ENCODE measurements around the gene MCRIP1. TPM values are rescaled to one million over a fixed set of nuclear protein-coding genes. Genes with fewer than 3 reads are reported as not detected.

MCRIP1 gene
- total RNA-seq, 1 donor from 2014 or later = 69.2 TPM

DNA sequence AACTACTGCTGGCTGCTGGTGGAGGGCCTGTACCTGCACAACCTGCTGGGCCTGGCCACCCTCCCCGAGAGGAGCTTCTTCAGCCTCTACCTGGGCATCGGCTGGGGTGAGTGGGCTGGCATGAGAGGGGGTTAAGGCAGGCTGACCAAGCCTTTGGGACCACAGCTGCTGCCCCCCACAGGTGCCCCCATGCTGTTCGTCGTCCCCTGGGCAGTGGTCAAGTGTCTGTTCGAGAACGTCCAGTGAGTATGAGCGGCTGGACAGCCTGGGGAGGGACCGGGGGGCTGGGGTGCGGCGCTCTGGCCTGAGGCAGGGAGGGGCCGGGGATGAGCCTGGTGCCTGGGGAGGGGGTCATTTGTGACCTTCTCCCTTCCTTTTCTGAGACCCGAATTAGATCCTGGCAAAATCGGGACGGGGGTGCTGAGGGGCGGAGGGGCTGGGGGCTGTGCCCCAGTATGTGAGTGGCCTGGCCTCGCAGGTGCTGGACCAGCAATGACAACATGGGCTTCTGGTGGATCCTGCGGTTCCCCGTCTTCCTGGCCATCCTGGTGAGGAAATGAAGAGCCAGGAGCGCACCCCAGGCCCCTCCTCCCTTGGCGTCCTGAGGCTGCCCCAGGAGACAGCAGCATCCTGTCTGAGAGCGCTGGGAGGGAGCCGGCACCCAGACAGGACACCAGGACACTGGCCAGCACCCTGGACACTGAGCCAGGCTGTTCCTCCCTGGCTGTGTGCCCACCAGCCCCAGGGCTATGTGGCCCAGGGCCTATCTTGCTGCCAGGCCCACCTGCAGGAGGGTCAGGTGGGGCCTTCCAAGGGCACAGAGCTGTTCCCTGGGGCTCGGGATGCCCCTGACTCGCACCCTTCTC lies 21.2 kb downstream of the MCRIP1 start:
- H3K4me1 ChIP-seq = no peaks in the 10 kb centered on the region
- H3K9me3 ChIP-seq = no peaks in the 10 kb centered on the region
- intact Hi-C loops (cut with DNase I) = no loop called here
- TF ChIP-seq, protein P1, sequence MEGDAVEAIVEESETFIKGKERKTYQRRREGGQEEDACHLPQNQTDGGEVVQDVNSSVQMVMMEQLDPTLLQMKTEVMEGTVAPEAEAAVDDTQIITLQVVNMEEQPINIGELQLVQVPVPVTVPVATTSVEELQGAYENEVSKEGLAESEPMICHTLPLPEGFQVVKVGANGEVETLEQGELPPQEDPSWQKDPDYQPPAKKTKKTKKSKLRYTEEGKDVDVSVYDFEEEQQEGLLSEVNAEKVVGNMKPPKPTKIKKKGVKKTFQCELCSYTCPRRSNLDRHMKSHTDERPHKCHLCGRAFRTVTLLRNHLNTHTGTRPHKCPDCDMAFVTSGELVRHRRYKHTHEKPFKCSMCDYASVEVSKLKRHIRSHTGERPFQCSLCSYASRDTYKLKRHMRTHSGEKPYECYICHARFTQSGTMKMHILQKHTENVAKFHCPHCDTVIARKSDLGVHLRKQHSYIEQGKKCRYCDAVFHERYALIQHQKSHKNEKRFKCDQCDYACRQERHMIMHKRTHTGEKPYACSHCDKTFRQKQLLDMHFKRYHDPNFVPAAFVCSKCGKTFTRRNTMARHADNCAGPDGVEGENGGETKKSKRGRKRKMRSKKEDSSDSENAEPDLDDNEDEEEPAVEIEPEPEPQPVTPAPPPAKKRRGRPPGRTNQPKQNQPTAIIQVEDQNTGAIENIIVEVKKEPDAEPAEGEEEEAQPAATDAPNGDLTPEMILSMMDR (IDR thresholded peaks at IDR 0.05) = no peak
- peaks cover 54% of the 10 kb centered on the region for H3K27me3 ChIP-seq (ENCODE audit: low read depth)
- H3K36me3 ChIP-seq = no peaks in the 10 kb centered on the region
- H3K27ac ChIP-seq = no peak overlapping the region
- H3K4me3 ChIP-seq = no peak overlapping the region
- no peak for ATAC-seq
- DNase-seq = no peak

DNA sequence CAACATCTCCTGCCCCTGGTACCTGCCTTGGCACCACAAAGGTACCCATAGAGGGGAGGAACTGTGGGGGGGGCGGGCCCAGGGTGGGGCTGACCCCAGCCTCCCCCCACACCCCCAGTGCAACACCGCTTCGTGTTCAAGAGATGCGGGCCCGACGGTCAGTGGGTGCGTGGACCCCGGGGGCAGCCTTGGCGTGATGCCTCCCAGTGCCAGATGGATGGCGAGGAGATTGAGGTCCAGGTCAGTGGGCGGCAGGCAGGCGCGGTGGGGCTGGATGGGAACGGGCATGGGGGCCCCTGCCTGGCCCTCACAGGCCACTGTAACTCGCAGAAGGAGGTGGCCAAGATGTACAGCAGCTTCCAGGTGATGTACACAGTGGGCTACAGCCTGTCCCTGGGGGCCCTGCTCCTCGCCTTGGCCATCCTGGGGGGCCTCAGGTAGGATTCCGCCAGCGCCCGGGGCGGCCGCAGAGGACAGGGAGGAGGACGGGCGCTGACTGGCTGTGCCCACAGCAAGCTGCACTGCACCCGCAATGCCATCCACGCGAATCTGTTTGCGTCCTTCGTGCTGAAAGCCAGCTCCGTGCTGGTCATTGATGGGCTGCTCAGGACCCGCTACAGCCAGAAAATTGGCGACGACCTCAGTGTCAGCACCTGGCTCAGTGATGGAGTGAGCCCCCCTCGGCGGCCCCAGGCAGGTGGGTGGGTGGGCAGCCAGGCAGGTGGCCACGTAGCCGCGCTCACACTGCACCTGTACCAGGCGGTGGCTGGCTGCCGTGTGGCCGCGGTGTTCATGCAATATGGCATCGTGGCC lies 22.0 kb downstream of the MCRIP1 start:
- TF ChIP-seq, protein P1 (IDR thresholded peaks at IDR 0.05) = no peak
- ATAC-seq (no peak), DNase-seq (no peak)
- no peaks in the 10 kb centered on the region for H3K36me3 ChIP-seq
- no peaks in the 10 kb centered on the region for H3K9me3 ChIP-seq
- no peak overlapping the region for H3K27ac ChIP-seq
- no peak overlapping the region for H3K4me3 ChIP-seq
- intact Hi-C loops (cut with DNase I) = no loop called here
- no peaks in the 10 kb centered on the region for H3K4me1 ChIP-seq
- peaks cover 62% of the 10 kb centered on the region for H3K27me3 ChIP-seq (ENCODE audit: low read depth)

DNA sequence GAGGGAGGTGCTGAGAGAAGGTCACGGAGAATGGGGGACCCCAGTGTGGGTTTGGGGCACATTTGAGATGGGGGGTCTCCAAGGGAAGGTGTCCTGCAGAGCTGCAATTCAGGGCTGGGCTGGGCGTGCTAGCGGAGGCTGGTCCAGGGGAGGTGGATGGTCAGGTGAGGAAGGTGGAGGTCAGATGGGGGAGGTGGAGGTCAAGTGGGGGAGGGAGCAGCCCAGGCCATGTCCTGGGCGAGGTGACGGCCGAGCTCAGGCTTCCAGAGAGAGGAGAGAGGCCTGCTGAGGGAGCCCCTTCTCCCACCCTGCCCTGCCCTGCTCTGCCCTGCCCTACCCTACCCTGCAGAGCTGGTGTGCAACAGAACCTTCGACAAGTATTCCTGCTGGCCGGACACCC lies 22.6 kb downstream of the MCRIP1 start:
- H3K27me3 ChIP-seq (ENCODE audit: low read depth) = peaks cover 68% of the 10 kb centered on the region
- H3K4me1 ChIP-seq = no peaks in the 10 kb centered on the region
- TF ChIP-seq, protein P1 (IDR thresholded peaks at IDR 0.05) = no peak
- no peaks in the 10 kb centered on the region for H3K9me3 ChIP-seq
- no peak overlapping the region for H3K4me3 ChIP-seq
- intact Hi-C loops (cut with DNase I) = no loop called here
- H3K36me3 ChIP-seq = no peaks in the 10 kb centered on the region
- DNase-seq (no peak), ATAC-seq (no peak)
- H3K27ac ChIP-seq = no peak overlapping the region

DNA sequence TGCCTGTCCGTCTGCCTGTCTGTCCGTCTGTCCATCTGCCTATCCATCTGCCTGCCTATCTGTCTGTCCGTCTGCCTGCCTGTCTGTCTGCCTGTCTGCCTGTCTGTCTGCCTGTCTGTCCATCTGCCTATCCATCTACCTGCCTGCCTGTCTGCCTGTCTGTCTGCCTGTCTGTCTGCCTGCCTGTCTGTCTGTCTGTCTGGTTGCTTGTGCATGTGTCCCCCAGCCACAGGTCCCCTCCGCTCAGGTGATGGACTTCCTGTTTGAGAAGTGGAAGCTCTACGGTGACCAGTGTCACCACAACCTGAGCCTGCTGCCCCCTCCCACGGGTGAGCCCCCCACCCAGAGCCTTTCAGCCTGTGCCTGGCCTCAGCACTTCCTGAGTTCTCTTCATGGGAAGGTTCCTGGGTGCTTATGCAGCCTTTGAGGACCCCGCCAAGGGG lies 23.5 kb downstream of the MCRIP1 start:
- no peaks in the 10 kb centered on the region for H3K9me3 ChIP-seq
- no peak overlapping the region for H3K27ac ChIP-seq
- no peaks in the 10 kb centered on the region for H3K36me3 ChIP-seq
- intact Hi-C loops (cut with DNase I) = no loop called here
- no peak overlapping the region for H3K4me3 ChIP-seq
- ATAC-seq (no peak), DNase-seq (no peak)
- TF ChIP-seq, protein P1 (IDR thresholded peaks at IDR 0.05) = no peak
- H3K4me1 ChIP-seq = peaks cover 5% of the 10 kb centered on the region
- H3K27me3 ChIP-seq (ENCODE audit: low read depth) = peaks cover 76% of the 10 kb centered on the region

DNA sequence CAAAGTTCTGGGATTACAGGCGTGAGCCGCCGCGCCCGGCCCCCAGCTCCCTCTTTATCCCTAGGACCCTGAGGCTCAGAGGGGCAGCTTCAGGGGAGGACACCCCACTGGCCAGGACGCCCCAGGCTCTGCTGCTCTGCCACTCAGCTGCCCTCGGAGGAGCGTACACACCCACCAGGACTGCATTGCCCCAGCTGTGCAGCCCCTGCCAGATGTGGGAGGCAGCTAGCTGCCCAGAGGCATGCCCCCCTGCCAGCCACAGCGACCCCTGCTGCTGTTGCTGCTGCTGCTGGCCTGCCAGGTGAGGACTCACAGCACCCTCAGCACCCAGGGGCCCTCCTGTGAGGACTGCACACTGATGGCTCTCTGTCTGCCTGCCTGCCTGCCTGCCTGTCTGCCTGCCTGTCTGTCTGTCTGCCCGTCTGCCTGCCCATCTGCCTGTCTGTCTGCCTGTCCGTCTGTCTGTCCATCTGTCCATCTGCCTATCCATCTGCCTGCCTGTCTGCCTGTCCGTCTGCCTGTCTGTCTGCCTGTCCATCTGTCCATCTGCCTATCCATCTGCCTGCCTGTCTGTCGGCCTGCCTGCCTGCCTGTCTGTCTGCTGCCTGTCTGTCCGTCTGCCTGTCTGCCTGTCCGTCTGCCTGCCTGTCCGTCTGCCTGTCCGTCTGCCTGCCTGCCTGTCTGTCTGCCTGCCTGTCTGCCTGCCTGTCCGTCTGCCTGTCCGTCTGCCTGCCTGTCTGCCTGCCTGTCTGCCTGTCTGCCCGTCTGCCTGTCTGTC lies 24.1 kb downstream of the MCRIP1 start:
- TF ChIP-seq, protein P1 (IDR thresholded peaks at IDR 0.05) = no peak
- no peaks in the 10 kb centered on the region for H3K9me3 ChIP-seq
- intact Hi-C loops (cut with DNase I) = no loop called here
- H3K36me3 ChIP-seq = no peaks in the 10 kb centered on the region
- DNase-seq (no peak), ATAC-seq (no peak)
- no peak overlapping the region for H3K4me3 ChIP-seq
- H3K27me3 ChIP-seq (ENCODE audit: low read depth) = peaks cover 81% of the 10 kb centered on the region
- H3K4me1 ChIP-seq = peaks cover 10% of the 10 kb centered on the region
- no peak overlapping the region for H3K27ac ChIP-seq
